Lower leg skin (tissue), 3 donors: Measurements from ENCODE around the gene GAREM2.

Experiments
- POLR2A ChIP-seq, 2 donors: fragments of 450-650 bp; IDR thresholded peaks; one replicate each; pipeline ENCODE4 v1.6.1; 2016 to 2017; ENCODE audit warnings: antibody characterized with exemption in 2 of 2, mild to moderate bottlenecking in 1 of 2, moderate library complexity in 1 of 2
- TF ChIP-seq, protein P1 (sequence below), 3 donors: fragments of 450-650 bp; IDR thresholded peaks; one replicate each; pipeline ENCODE4 v1.5.1; 2016; ENCODE audit warnings: antibody characterized with exemption in 3 of 3, mild to moderate bottlenecking in 3 of 3, moderate library complexity in 2 of 3

DNA sequence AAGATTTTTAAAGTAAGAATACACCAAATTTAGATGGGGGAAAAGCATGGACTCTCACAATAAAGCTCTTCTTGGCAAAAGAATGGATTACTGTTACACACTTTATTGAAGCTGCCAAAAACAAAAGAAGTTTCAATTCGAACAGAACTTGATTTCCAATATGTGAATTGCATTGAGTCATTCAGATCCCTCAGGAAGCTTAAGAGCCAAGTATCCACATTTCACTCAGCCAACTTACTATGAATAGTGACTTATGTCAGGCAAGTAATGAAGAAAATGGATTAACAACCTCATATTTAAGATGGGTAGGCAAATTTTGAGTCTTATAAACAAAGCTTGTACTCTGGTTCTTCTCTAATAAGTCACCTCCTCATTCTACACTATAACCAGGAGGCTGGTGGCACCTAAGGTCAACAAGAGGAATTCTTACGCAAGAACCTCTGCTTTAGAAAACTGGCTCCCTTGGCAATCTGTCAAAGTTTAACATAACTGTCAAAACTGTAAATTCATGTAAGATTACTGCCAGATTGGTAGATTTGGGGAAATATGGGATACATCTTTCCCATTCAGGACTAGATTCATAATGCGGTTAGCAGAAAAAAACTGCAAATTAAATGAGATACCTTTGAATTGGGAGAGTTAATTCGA lies 65.5 kb downstream of the GAREM2 start:
- TF ChIP-seq, protein P1, sequence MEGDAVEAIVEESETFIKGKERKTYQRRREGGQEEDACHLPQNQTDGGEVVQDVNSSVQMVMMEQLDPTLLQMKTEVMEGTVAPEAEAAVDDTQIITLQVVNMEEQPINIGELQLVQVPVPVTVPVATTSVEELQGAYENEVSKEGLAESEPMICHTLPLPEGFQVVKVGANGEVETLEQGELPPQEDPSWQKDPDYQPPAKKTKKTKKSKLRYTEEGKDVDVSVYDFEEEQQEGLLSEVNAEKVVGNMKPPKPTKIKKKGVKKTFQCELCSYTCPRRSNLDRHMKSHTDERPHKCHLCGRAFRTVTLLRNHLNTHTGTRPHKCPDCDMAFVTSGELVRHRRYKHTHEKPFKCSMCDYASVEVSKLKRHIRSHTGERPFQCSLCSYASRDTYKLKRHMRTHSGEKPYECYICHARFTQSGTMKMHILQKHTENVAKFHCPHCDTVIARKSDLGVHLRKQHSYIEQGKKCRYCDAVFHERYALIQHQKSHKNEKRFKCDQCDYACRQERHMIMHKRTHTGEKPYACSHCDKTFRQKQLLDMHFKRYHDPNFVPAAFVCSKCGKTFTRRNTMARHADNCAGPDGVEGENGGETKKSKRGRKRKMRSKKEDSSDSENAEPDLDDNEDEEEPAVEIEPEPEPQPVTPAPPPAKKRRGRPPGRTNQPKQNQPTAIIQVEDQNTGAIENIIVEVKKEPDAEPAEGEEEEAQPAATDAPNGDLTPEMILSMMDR (IDR thresholded peaks at IDR 0.05) = no peak
- TF ChIP-seq POLR2A (IDR thresholded peaks at IDR 0.05) = no peak
